PC-9 (cell line): Measurements from ENCODE around the gene RPEL1.

Source experiments
- EZH2 ChIP-seq: fragments of 200-600 bp; sonication (generic); IDR thresholded peaks from 2 replicates; pipeline ENCODE4 v1.8.0; 2017; ENCODE audit warnings: antibody characterized with exemption, low read depth
- TF ChIP-seq, protein P1 (sequence below): fragments of 200-600 bp; sonication (generic); conservative IDR thresholded peaks from 2 replicates; pipeline ENCODE4 v1.6.1; 2017; ENCODE audit warnings: mixed run types, antibody characterized with exemption, mild to moderate bottlenecking, moderate library complexity

- TF ChIP-seq EZH2 = no peak
- TF ChIP-seq, protein P1, sequence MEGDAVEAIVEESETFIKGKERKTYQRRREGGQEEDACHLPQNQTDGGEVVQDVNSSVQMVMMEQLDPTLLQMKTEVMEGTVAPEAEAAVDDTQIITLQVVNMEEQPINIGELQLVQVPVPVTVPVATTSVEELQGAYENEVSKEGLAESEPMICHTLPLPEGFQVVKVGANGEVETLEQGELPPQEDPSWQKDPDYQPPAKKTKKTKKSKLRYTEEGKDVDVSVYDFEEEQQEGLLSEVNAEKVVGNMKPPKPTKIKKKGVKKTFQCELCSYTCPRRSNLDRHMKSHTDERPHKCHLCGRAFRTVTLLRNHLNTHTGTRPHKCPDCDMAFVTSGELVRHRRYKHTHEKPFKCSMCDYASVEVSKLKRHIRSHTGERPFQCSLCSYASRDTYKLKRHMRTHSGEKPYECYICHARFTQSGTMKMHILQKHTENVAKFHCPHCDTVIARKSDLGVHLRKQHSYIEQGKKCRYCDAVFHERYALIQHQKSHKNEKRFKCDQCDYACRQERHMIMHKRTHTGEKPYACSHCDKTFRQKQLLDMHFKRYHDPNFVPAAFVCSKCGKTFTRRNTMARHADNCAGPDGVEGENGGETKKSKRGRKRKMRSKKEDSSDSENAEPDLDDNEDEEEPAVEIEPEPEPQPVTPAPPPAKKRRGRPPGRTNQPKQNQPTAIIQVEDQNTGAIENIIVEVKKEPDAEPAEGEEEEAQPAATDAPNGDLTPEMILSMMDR = no peak
Observed at GRCh38 chr10:103281753-103282152, 36.1 kb downstream of the RPEL1 start.
